ENCODE data around the gene SERTAD2. TPM values are rescaled to one million over a fixed set of nuclear protein-coding genes. Genes with fewer than 3 reads are reported as not detected.

SERTAD2 gene
- total RNA-seq, 6 experiments from 2014 or later: 3.7 to 14.4 (median 8.4) TPM

DNA sequence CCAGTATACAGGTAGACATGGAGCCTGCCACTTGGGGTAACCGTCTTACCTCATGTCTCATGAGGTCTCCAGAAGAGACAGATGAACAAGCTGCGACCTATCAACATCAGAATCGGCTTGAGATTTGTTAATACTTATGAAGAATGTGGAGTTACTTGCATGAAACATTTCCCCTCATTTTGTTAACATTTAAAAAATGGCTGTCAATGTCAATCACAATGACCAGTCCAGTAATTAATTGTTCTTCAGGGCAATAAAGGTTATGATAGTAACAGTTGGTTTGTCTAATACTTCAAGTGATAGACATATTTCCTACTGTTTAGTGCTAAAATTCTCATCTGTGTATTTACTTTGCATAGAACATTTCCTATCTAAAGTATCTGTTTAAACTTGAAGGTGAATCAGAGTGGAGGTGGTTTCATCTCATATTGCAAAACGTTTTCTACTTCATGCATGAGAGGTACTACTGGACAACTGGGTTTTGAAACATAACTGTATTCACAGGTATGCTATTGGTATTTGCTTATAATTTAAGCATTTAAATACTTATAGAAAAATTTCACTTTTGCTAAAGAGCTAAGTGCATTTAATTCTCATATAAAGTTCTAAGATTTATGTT, 15.1 kb downstream of the SERTAD2 start:
- Histone ChIP-seq H3K4me1 (peaks cover 0 to 27% (median 8%) of the 10 kb centered on the region in 4 donors), H3K36me3 (peaks cover 0 to 22% (median under 1%) of the 10 kb centered on the region in 4 donors), H3K27ac (no peak overlapping the region), H3K4me3 (no peak overlapping the region), H3K9me3 (no peaks in the 10 kb centered on the region), H3K27me3 (no peaks in the 10 kb centered on the region)
- 75% methylated on average over 4 of the region's 4 CpGs for WGBS (ENCODE audit: insufficient coverage, low coverage, low lambda C conversion rate, missing lambda C conversion rate)
- TF ChIP-seq, protein P1, sequence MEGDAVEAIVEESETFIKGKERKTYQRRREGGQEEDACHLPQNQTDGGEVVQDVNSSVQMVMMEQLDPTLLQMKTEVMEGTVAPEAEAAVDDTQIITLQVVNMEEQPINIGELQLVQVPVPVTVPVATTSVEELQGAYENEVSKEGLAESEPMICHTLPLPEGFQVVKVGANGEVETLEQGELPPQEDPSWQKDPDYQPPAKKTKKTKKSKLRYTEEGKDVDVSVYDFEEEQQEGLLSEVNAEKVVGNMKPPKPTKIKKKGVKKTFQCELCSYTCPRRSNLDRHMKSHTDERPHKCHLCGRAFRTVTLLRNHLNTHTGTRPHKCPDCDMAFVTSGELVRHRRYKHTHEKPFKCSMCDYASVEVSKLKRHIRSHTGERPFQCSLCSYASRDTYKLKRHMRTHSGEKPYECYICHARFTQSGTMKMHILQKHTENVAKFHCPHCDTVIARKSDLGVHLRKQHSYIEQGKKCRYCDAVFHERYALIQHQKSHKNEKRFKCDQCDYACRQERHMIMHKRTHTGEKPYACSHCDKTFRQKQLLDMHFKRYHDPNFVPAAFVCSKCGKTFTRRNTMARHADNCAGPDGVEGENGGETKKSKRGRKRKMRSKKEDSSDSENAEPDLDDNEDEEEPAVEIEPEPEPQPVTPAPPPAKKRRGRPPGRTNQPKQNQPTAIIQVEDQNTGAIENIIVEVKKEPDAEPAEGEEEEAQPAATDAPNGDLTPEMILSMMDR (IDR thresholded peaks at IDR 0.05): no peak
- TF ChIP-seq POLR2A (IDR thresholded peaks at IDR 0.05): no peak
- DNase-seq (no peak), ATAC-seq (peak in 1 of 4 donors; percentile 36)
- intact Hi-C loops (cut with DNase I): no loop called here

DNA sequence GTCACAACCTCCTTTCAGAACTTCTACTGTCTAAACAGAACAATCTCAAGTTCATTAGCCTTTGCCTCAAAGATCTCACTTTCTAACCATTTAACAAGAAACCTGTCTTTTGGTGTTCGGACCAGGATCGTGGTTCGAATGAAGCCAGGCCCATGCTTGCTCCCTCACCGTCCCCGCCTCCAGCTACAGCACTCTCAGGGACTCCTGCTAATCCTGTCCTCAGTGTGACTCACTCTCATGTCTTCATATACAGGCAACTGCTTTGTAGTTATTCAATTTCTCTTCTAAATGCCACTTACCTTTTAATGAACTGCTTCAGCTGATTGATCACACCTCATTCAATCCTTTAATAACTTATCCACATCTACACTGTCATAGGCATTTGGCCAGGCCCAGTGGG, 15.8 kb downstream of the SERTAD2 start:
- no peaks in the 10 kb centered on the region for H3K27me3 ChIP-seq
- intact Hi-C loops (cut with DNase I): no loop called here
- peaks cover 0 to 27% (median 2%) of the 10 kb centered on the region in 4 donors for H3K36me3 ChIP-seq
- no peak for DNase-seq
- TF ChIP-seq, protein P1 (IDR thresholded peaks at IDR 0.05): no peak
- TF ChIP-seq POLR2A (IDR thresholded peaks at IDR 0.05): no peak
- H3K4me1 ChIP-seq: peaks cover 0 to 31% (median 8%) of the 10 kb centered on the region in 4 donors
- WGBS (ENCODE audit: insufficient coverage, low coverage, low lambda C conversion rate, missing lambda C conversion rate): 77% methylated on average over 5 of the region's 5 CpGs
- ATAC-seq: no peak
- no peak overlapping the region for H3K27ac ChIP-seq
- no peaks in the 10 kb centered on the region for H3K9me3 ChIP-seq
- H3K4me3 ChIP-seq: no peak overlapping the region

- no peak overlapping the region for H3K27ac ChIP-seq
- 49% methylated on average over 9 of the region's 9 CpGs for WGBS (ENCODE audit: insufficient coverage, low coverage, low lambda C conversion rate, missing lambda C conversion rate)
- TF ChIP-seq POLR2A (IDR thresholded peaks at IDR 0.05): no peak
- TF ChIP-seq, protein P1 (IDR thresholded peaks at IDR 0.05): no peak
- H3K27me3 ChIP-seq: no peaks in the 10 kb centered on the region
- ATAC-seq (no peak), DNase-seq (no peak)
- H3K4me1 ChIP-seq: peaks cover 0 to 31% (median 8%) of the 10 kb centered on the region in 4 donors
- intact Hi-C loops (cut with DNase I): no loop called here
- no peak overlapping the region for H3K4me3 ChIP-seq
- H3K36me3 ChIP-seq: peaks cover 0 to 29% (median 3%) of the 10 kb centered on the region in 4 donors
- no peaks in the 10 kb centered on the region for H3K9me3 ChIP-seq
These were observed 16.6 kb downstream of the SERTAD2 start for GRCh38 chr2:64637000-64637635.

- Histone ChIP-seq H3K4me3 (no peak overlapping the region), H3K4me1 (peaks cover 0 to 31% (median 8%) of the 10 kb centered on the region in 4 donors), H3K27ac (no peak overlapping the region), H3K36me3 (peaks cover 0 to 29% (median 3%) of the 10 kb centered on the region in 4 donors), H3K9me3 (no peaks in the 10 kb centered on the region), H3K27me3 (no peaks in the 10 kb centered on the region)
- 58% methylated on average over 16 of the region's 38 CpGs for WGBS (ENCODE audit: insufficient coverage, low coverage, low lambda C conversion rate, missing lambda C conversion rate)
- DNase-seq (no peak), ATAC-seq (peak in 3 of 4 donors; percentile 31 to 37 (median 35))
- TF ChIP-seq, protein P1 (IDR thresholded peaks at IDR 0.05): no peak
- no peak for TF ChIP-seq POLR2A (IDR thresholded peaks at IDR 0.05)
- intact Hi-C loops (cut with DNase I): no loop called here
These were observed 17.5 kb downstream of the SERTAD2 start for GRCh38 chr2:64635976-64636911.

Data from right lobe of liver (tissue), 6 donors.